ENCODE results near the gene CCDC177. TPM values are rescaled to one million over a fixed set of nuclear protein-coding genes. Genes with fewer than 3 reads are reported as not detected.

Gene CCDC177
- 4.5 TPM for total RNA-seq

- no peak for FAIRE-seq
- peak; percentile 59 to 67 for DNase-seq (ENCODE audit: low spot score in 2 of 2)
Observed at GRCh38 chr14:69574263-69574953, at the start of gene CCDC177. Gene CCDC177, minus strand, starts transcription at chr14:69574871. Its CDS starts 1,249 bp downstream, at chr14:69573622.

- FAIRE-seq (no peak), DNase-seq (ENCODE audit: low spot score in 2 of 2) (no peak)
Observed at GRCh38 chr14:69624136-69624535, 49.5 kb upstream of the CCDC177 start.

- no peak for FAIRE-seq
Observed at GRCh38 chr14:69620981-69621380, 46.3 kb upstream of the CCDC177 start.

GRCh38 chr14:69620211-69620611 is 45.5 kb upstream of the CCDC177 start:
- no peak for DNase-seq (ENCODE audit: low spot score in 2 of 2)
- FAIRE-seq, result no peak

More at GRCh38 chr14:69620981-69621380, 46.3 kb upstream of the CCDC177 start:
- DNase-seq (ENCODE audit: low spot score in 2 of 2), result no peak

GRCh38 chr14:69619012-69619411 is 44.3 kb upstream of the CCDC177 start:
- DNase-seq (ENCODE audit: low spot score in 2 of 2) (no peak), FAIRE-seq (no peak)

- no peak for DNase-seq (ENCODE audit: low spot score in 2 of 2)
- FAIRE-seq, result no peak
Observed at GRCh38 chr14:69617796-69618195, 43.1 kb upstream of the CCDC177 start.

- FAIRE-seq (no peak), DNase-seq (ENCODE audit: low spot score in 2 of 2) (no peak)
Observed at GRCh38 chr14:69616408-69616773, 41.7 kb upstream of the CCDC177 start.

- DNase-seq (ENCODE audit: low spot score in 2 of 2) (no peak), FAIRE-seq (no peak)
Observed at GRCh38 chr14:69615496-69616407, 41.1 kb upstream of the CCDC177 start.

GRCh38 chr14:69615121-69615495 is 40.4 kb upstream of the CCDC177 start:
- FAIRE-seq, result no peak

GRCh38 chr14:69614592-69614991 is 39.9 kb upstream of the CCDC177 start:
- no peak for DNase-seq (ENCODE audit: low spot score in 2 of 2)
- no peak for FAIRE-seq

More at GRCh38 chr14:69615121-69615495, 40.4 kb upstream of the CCDC177 start:
- DNase-seq (ENCODE audit: low spot score in 2 of 2), result no peak

GRCh38 chr14:69613312-69614073 is 38.8 kb upstream of the CCDC177 start:
- DNase-seq (ENCODE audit: low spot score in 2 of 2), result no peak
- no peak for FAIRE-seq

GRCh38 chr14:69612783-69613130 is 38.1 kb upstream of the CCDC177 start:
- DNase-seq (ENCODE audit: low spot score in 2 of 2) (no peak), FAIRE-seq (no peak)

- no peak for DNase-seq (ENCODE audit: low spot score in 2 of 2)
- no peak for FAIRE-seq
Observed at GRCh38 chr14:69612014-69612782, 37.5 kb upstream of the CCDC177 start.

- DNase-seq (ENCODE audit: low spot score in 2 of 2) (peak; percentile 95 to 97), FAIRE-seq (no peak)
Observed at GRCh38 chr14:69611172-69612013, 36.7 kb upstream of the CCDC177 start, which contains the start of gene SUSD6. Gene SUSD6, plus strand, starts transcription at chr14:69611596. Its CDS starts 46,997 bp downstream, at chr14:69658593.

GRCh38 chr14:69610874-69611171 is 36.2 kb upstream of the CCDC177 start:
- DNase-seq (ENCODE audit: low spot score in 2 of 2), result no peak
- FAIRE-seq, result no peak

GRCh38 chr14:69610020-69610873 is 35.6 kb upstream of the CCDC177 start:
- DNase-seq (ENCODE audit: low spot score in 2 of 2), result no peak
- no peak for FAIRE-seq

- FAIRE-seq (no peak), DNase-seq (ENCODE audit: low spot score in 2 of 2) (no peak)
Observed at GRCh38 chr14:69606258-69607184, 31.9 kb upstream of the CCDC177 start.

Data from frontal cortex (tissue), 4 donors.